HG03520 (cell line): ENCODE results near the gene MORN1.

Source experiments
- ATAC-seq: cut with Tn5 transposase; IDR thresholded peaks from one replicate; pipeline ENCODE4 v1.9.1; 2021; ENCODE audit warnings: mild to moderate bottlenecking, moderate library complexity; ENCODE audit not compliant: unreplicated experiment

MORN1 gene

GRCh38 chr1:2375923-2376260, 15.5 kb downstream of the MORN1 start:
- ATAC-seq = no peak

GRCh38 chr1:2375246-2375922, 16.0 kb downstream of the MORN1 start:
- ATAC-seq = no peak

- ATAC-seq = no peak
Observed at GRCh38 chr1:2374252-2375155, 16.9 kb downstream of the MORN1 start.

DNA sequence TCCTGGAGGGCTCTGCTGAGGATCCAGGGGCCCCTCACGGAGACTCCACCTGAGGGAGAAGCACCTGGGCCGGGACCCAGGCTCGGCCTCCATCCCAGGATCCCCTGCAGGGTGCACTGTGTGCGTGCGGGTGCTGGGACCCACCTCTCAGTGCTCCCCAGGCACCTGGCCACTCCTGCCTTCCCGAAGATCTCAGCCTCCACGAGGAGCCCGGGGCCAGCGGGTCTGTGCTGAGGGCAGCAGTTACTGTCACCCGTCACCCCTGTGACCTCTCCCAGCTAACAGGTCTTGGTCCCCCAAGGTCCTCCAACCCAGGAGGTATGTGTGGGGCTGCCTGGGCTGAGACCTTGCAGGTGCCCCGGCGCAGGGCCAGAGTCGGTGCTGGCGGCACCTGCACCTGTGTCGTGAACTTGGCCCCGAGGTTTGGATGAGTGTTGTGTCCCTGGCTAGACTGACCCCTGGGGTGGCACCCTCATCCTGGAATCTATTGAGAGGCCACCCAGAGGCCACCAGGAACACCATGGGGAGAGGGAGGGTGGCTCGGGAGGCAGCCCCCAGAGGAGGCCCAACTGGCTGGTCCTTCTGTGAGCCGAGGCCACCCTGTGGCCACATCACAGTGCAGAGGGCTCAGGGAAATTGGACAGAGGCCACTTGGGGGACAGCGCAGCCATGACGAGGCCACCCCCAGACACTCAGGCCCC, 17.7 kb downstream of the MORN1 start:
- ATAC-seq = no peak

DNA sequence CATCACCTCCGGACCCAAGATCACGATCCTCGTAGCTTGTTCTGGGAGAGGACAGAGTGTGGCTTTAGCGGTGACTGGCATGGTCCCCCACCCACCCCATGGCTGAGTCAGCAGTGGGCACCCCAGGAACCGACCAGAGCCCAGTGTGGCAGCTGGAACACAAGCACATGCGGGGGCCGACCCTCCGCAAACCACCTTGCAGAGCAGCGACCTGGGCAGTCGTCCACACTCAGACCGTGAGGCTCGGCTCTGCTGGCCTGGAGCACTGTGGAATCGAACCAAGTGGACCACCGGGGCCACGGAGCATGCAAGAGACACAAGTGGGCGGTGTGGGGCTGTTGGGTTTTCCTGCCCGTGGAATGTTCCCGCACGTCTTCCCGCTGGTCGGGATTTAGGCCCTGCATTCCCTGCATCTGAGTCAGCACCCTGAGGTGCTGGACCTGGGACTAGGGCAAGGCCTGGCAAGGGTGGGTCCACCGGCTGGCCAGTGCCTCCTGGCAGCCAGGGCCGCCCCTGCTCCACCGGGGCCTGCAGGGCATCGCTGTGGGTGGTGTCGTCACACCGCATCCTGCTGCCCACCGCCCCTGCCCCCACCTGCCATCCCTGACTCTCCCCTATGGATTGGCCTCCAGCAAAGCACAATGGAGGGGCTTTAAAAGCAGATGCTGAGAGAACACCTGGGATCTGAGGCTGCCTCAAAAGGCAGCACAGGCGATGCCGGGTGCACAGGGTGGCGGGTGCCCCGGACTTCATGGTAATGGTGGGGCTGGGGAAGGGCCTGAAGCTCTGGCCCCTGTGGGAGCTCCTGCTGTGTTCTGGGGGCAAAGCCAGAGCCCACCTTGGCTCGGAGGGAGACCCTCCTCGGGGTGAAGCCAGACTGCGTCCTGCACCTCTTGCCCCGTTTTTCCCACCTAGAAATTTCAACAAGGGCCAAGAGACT, 18.5 kb downstream of the MORN1 start:
- ATAC-seq = no peak

GRCh38 chr1:2368053-2368744, 23.2 kb downstream of the MORN1 start:
- ATAC-seq = no peak

GRCh38 chr1:2363847-2364513, 27.4 kb downstream of the MORN1 start:
- no peak for ATAC-seq

DNA sequence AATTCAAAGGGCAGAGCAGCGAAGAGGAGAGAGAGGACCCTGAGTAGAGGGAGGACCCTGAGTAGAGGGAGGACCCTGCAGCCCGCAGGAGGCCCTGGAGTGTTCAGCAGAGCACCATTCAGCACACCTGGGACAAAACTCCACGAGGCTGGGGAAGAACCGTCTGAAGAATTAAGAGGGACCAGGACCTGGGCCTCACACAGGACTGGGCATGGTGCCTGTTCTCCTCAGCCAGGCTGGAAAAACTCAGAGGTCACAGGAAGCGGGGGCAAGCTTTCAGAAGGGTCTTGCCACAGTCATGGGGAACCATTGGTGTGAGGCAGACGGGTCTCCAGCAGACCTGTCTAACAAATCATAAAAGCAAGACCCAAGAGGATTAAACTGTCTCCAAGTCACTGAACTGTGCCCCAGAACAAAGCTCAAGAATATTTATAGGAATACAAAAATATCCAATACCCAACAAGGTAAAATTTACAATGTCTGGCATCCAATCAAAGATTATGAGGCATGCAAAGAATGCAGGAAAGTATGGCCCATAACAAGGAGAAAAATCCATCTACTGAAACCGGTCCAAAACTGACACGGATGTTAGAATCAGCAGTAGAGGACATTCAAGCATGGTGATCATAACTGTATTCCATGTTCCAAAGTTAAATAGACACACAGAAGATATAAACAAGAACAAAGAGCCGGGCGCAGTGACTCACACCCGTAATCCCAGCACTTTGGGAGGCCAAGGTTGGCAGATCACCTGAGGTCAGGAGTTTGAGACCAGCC, 30.6 kb downstream of the MORN1 start:
- ATAC-seq = no peak

DNA sequence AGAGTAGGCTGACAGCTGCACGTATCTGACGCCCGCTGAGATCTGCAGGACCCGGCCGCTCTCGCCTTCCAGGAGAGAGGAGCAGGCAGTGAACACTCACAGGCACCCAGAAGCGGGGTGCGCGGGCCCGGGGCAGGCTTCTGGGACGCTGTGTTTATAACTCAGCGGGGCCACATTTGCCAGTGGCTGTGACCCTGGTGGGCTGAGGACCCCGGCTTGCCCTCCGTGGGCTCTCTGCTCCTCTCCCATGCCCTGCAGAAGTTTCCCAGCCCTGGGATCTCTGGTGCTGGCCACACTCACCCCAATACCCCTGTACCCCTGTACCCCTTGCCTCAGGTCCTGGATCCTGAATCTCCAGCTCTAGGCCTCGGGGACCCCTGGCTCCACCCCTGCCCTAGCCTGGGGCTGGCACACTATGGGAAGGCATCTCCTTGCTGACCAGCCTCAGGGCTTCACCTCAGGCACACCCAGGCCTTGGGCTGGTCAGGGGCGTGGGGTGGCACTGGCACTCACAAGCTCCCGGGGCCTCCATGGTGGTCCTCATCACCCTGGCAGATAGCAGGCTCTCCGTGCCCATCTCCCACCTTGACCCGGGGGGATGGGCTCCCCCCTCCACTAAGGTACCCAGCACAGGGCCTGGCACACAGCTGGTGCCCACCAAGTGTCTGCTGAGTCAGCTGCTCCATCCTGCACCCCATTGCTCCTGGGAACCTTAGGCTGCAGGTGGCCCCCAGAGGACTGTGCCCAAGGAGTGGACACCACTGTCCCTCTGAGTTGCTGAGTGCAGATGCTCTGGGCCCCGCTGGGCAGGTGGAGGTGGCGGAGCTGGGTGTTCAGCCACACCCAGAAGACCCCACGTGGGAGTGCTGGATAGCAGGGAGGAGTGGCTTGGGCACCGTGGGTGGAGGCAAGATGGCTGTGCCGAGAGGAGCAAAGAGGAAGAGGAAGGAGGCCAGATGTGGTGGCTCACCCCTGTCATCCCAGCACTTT, 32.4 kb downstream of the MORN1 start:
- no peak for ATAC-seq

- no peak for ATAC-seq
Observed at GRCh38 chr1:2358072-2358471, 33.3 kb downstream of the MORN1 start.

GRCh38 chr1:2356911-2357845, 34.2 kb downstream of the MORN1 start:
- ATAC-seq = no peak

DNA sequence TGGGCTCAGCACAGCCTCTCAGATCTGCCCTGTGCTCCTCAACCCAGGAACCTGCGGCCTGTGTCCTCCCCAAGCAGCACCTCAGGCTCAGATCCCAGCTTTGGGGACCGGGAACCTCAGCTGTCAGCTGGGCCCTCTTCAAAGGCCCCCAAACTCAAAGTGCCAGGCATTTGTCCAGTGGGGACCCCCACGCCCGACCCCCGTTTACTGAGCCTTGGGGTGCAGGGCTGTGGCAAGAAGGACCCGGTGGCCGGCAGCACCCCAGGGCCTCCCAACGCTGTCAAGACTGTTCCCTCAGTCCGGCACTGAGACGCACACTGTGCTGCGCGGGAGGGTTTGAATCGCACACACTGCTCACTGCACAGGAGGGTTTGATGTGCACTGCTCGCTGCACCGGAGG, 35.0 kb downstream of the MORN1 start:
- no peak for ATAC-seq

DNA sequence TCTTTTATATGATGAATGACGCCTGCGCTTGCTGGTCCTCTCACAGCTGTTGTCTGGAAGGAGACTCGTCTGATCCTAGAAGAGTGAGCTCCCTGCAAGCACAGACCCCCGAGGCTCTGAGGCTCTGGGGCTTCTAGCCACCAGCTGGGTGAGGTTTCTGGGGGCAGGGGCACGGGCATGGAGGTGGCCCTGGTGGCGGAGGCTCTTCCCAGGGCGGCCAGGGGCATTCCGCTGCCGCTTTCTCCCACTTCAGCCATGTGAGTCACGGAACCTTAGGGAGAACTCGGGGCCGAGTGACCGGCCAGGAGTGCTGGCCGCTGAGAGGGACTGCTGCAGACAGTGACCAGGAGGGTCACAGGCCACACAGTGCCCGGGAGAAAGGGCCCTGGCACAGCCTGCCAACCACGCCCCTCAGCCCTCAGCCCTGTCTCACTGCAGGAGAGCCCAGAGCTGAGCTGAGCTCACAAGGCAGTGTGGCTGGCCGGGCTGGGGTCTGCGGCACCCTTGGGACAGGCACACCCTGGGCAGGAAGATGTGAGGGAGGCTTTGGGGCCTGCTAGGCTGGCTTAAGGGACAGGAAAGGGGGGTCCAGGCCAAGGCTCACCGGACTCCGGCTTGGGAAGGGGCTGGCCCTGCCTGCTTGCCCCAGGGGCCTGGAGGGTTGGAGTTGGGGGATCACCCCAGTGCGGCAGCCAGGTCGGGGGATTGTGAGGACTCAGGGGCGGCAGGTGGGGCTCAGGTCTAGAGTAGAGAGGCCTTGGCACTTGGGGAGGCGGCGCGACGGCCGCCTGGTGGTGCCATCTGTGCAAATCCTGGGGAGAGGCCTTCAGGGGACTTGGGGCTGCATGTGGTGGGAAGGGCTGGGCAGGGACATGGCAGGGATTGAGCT, 35.7 kb downstream of the MORN1 start:
- no peak for ATAC-seq

GRCh38 chr1:2354511-2355372, 36.6 kb downstream of the MORN1 start:
- no peak for ATAC-seq
